Eye (tissue), 1 donor: Measurements from ENCODE around the gene TMEM232.

Experiments used
- DNase-seq: peaks from one replicate; pipeline ENCODE4 v3.0.0-alpha.2; 2015

Gene TMEM232

DNA sequence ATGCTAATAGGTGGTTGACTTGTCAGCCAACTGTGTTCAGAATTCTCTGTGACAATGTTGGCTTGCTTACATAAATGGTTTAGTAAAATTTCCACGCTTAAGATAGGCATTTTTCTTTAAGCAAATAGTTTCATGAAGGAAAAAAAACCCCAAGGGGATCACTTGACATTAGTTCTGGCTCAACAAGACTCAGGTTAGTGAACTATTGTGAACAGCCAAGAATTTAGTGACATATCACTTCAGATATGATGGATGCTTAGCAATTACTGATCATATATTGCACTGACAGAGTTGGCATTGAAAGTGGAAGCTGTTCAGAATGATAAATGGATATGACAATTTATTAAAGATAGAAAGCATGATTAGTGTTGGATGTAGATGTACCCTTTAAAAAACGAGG is 218.5 kb downstream of the TMEM232 start:
- no peak for DNase-seq

GRCh38 chr5:110506378-110506777 is 220.1 kb downstream of the TMEM232 start:
- no peak for DNase-seq

DNA sequence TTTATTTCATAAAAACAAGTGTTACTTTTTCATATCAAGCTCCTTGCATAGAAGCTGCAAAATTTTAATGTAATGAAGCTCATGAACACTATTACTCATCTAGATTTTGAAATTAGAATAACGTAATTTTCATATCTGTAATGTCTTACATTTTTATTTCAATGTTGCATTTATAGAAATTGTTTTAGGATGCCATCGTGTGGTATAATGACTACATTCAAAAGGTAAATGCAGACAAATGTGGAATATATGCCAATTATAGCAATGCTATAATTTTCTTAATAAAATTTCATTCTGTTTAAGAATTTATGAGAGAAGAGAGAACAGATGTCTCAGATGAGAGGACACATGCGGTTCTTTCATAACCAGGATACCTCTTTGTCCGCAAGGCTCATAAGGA is 230.2 kb downstream of the TMEM232 start:
- DNase-seq, result no peak

DNA sequence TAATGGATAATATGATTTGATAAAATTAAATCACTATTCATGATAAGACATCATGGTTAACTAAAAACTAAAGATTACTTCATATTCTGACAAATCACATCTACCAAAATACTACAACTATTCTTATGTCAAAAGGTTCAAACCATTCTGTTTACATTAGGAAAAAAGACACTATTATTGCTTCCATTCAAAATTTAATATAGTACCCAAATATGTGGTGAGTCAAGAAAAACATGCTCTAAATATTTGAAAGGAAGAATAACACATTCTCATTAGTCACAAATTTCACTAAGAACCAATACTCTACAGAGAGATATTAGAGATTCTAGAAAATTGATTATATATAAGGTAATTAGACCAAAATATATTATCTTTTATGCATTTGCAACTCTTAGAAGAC is 234.0 kb downstream of the TMEM232 start:
- DNase-seq, result no peak

- DNase-seq, result peak; percentile 22
Observed at GRCh38 chr5:110478895-110479294, 247.6 kb downstream of the TMEM232 start.

- DNase-seq, result no peak
Observed at GRCh38 chr5:110477911-110478310, 248.6 kb downstream of the TMEM232 start.

GRCh38 chr5:110476164-110476563 is 250.3 kb downstream of the TMEM232 start:
- DNase-seq, result no peak

- DNase-seq, result no peak
Observed at GRCh38 chr5:110475529-110475928, 250.9 kb downstream of the TMEM232 start.

GRCh38 chr5:110469486-110469885 is 257.0 kb downstream of the TMEM232 start:
- DNase-seq, result no peak

GRCh38 chr5:110463106-110463505 is 263.4 kb downstream of the TMEM232 start:
- DNase-seq, result no peak

DNA sequence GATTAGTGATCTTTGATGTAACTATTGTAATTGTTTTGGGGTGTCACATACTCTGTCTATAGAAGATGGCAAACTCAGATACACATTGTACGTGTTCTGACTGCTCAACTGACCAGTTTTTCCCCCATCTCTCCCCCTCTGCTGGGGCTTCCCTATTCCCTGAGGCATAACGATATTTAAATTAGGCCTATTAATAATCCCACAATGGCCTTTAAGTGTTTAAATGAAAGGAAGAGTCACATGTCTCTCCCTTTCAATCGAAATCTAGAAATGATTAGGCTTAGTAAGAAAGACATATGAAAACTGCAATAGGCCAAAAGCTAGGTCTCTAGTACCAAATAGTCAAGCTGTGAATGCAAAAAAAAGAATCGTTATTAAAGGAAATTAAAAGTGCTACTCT is 265.6 kb downstream of the TMEM232 start:
- DNase-seq, result no peak

- no peak for DNase-seq
Observed at GRCh38 chr5:110458313-110458712, 268.2 kb downstream of the TMEM232 start.

DNA sequence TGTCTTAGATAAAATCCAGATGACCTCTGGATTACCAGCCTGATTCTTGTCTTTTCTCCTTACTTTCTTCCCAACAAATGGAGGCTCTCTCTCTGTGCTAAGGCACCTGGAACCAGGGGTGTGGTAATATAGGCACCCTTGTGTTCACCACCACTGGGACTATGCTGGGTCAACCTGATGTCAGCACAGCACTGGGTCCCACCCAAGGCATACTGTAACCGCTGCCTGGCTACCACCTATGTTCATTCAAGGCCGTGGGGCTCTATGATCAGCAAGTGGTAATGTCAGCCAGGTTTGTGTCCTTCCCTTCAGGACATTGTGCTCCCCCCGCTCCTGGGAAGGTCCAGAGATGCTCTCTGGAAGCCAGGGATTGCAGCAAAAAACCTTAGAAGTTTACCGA is 283.6 kb downstream of the TMEM232 start:
- DNase-seq, result no peak

- peak; percentile 44 for DNase-seq
Observed at GRCh38 chr5:110441035-110441434, 285.4 kb downstream of the TMEM232 start.

- DNase-seq, result no peak
Observed at GRCh38 chr5:110440058-110440457, 286.4 kb downstream of the TMEM232 start.

- DNase-seq, result no peak
Observed at GRCh38 chr5:110439296-110439695, 287.2 kb downstream of the TMEM232 start.

- DNase-seq, result no peak
Observed at GRCh38 chr5:110435207-110435606, 291.3 kb downstream of the TMEM232 start.

DNA sequence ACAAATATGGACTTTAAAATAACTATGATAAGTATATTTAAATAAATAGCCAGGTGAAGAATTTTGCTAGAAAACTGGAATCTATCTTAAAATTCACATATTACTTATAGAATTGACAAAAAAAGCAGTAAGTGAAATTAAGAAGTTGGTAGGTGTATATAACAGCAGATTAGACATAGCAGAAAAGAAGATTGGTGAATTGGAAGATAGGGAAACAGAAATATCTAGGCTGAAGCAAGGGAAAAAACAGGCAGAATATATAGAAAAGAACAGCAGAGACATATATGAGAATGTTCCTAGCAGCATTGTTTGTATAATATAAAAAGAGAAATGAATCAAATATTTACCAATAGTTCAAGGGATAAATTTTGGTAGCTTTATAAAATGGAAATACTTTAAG is 294.9 kb downstream of the TMEM232 start:
- no peak for DNase-seq

DNA sequence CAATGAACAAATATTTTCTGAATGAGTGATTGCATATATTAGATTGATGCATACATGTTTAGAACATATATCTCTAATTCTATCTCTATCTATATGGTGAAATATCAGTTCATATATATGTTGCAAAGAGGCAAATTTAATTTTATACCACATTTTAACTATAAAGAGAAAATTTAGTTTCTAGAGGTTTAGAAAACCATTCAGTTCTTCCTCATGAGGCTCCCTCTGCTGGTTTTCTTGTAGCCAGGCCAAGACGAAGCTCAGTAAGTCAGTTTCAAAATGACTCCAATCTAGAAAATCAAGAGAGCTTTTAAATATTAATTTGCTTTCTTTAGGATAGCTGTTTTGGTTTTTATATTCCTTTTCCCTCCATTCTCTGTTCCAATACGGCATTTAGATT is 312.1 kb downstream of the TMEM232 start:
- peak; percentile 9 for DNase-seq

DNA sequence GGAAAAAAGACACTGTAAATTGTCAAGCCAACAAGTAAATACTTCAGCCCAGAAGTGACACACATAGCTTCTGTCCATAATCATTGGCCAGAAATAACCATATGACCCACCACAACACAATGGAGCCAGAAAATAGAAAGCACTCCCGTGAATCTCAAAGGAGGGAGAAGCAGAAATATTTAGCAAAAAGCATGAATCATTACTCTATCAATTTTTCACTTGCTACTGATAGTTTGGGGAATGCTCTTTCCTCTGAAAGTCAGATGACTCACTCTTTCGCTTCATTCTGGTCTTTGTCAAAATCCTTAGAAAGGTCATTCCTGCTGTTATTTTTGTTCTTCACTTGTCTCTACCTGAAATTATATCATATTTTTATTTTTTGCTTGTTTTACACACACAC is 312.6 kb downstream of the TMEM232 start:
- no peak for DNase-seq

- no peak for DNase-seq
Observed at GRCh38 chr5:110409571-110409970, 316.9 kb downstream of the TMEM232 start.

DNA sequence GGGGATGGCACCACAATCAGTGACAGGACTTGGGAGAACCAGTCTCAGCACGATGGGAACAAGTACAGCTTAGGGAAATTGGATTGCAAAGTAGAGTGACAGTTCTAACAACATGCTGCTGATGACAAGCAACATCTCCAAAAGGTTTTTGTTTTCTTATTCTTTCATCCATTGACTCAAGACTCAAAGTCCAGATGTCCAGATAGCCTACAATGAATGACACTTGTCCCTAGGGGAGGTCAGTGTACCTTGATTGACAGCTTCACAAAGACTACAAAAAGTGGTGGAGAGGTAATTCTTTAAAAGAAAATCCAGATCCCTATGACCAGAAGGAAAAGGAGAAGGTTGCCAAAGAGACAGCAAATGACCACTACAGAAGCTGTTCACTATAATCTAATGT is 323.9 kb downstream of the TMEM232 start:
- DNase-seq, result no peak

GRCh38 chr5:110401881-110402280 is 324.6 kb downstream of the TMEM232 start:
- DNase-seq, result no peak

- DNase-seq, result no peak
Observed at GRCh38 chr5:110398951-110399350, 327.5 kb downstream of the TMEM232 start.

GRCh38 chr5:110397281-110397680 is 329.2 kb downstream of the TMEM232 start:
- DNase-seq, result no peak

DNA sequence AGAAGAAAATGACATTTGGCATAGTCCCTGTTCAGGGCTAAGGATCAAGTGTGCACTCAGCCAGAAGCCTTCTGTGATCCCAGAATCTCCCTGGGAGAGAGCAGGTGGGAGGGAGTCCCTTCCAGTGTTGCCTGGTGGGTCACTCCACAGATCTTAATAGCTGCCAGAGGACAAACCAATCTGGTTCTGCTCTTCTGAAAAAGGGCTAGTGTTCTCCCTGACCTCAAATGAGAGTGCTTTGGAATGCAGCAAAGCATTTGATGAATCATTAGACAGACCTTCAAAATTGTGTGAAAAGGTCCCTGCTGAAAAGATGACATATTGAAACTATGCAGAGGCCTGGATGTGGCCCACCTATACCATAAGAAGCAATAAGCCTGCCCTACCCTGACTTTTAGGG is 339.7 kb downstream of the TMEM232 start:
- peak; percentile 61 for DNase-seq
